Activated T-cell treated with anti-CD3 and anti-CD28 coated beads, Interleukin-2, amount 50 U/mL, for 24 hours (primary cell): Measurements from ENCODE around the gene DMPK.
"Not testable (repeated sequence)": the region's sequence is repeated elsewhere in the genome, so short reads cannot be mapped to it uniquely, and the experiment has no call there.

ENCODE experiments used
- DNase-seq: peaks from one replicate; pipeline ENCODE4 v3.0.0-alpha.2; 2020
- H3K27ac Mint-ChIP-seq: 2 replicates; pipeline ENCODE4 v1.8.0; 2020; ENCODE audit warnings: mild to moderate bottlenecking, mixed read lengths
- H3K27me3 Mint-ChIP-seq: 2 replicates; pipeline ENCODE4 v1.8.0; 2020; ENCODE audit warnings: mixed read lengths
- H3K36me3 Mint-ChIP-seq: 2 replicates; pipeline ENCODE4 v1.8.0; 2020; ENCODE audit warnings: low read depth, mixed read lengths
- H3K4me1 Mint-ChIP-seq: 2 replicates; pipeline ENCODE4 v1.8.0; 2020; ENCODE audit warnings: low read depth, mixed read lengths
- H3K4me3 Mint-ChIP-seq: 2 replicates; pipeline ENCODE4 v1.8.0; 2020; ENCODE audit warnings: mild to moderate bottlenecking, moderate library complexity, mixed read lengths
- H3K9me3 Mint-ChIP-seq: 2 replicates; pipeline ENCODE4 v1.8.0; 2020; ENCODE audit warnings: mixed read lengths

Gene DMPK

GRCh38 chr19:45730368-45731288 is 51.7 kb downstream of the DMPK start, which contains the start of gene FBXO46:
FBXO46 (minus strand) TSS chr19:45730896; CDS start chr19:45713495, 17,401 bp downstream.
- Mint-ChIP-seq H3K4me1 (peaks cover 36% of the 10 kb centered on the region), H3K9me3 (no peaks in the 10 kb centered on the region), H3K27ac (peak within 1 kb of the TSS; percentile 90), H3K4me3 (peak within 1 kb of the TSS; percentile 93), H3K36me3 (peaks cover 24% of the 10 kb centered on the region), H3K27me3 (no peaks in the 10 kb centered on the region)
- DNase-seq, result peak; percentile 93

DNA sequence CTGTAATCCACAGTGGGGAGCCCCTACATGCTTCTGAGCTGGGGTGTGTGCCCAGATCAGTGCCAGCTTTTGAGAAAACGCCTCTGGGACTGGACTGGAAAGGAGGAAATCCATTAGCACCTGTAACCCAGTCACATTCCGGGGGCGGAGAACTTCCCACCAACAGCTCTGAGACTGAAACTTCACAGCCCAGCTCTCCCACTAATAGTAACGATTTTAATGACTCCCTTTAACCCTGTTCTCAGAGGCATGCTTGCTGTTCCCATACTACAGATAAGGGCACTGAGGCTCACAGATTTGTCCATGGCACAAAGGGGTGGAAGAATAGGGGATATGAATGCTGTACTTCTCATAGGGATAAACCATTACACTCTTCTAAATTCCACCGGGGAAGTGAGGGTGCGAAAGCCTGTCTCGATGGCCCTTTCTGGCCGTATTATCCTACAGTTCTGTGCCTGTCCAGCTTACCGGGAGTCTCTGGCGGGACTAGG is 52.4 kb downstream of the DMPK start:
- Mint-ChIP-seq H3K36me3 (peaks cover 28% of the 10 kb centered on the region), H3K4me1 (peaks cover 36% of the 10 kb centered on the region), H3K4me3 (peak overlapping the region; percentile 93), H3K9me3 (no peaks in the 10 kb centered on the region), H3K27me3 (no peaks in the 10 kb centered on the region), H3K27ac (peak overlapping the region; percentile 90)
- DNase-seq, result peak; percentile 45

GRCh38 chr19:45728683-45729082 is 53.6 kb downstream of the DMPK start:
- H3K27ac Mint-ChIP-seq, result not testable (repeated sequence)
- H3K4me1 Mint-ChIP-seq, result peaks cover 43% of the 10 kb centered on the region

DNA sequence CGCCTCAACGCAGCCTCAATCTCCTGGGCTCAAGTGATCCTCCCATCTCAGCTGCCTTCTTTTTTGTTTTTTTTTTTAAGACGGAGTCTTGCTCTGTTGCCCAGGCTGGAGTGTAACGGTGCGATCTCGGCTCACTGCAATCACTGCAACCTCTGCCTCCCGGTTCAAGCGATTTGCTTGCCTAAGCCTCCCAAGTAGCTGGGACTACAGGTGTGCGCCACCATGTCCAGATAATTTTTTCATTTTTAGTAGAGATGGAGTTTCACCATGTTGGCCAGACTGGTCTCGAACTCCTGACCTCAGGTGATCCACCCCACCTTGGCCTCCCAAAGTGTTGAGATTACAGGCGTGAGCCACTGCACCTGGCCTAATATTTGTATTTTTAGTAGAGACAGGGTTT is 62.2 kb downstream of the DMPK start:
- H3K27me3 Mint-ChIP-seq, H3K9me3 Mint-ChIP-seq, DNase-seq, H3K4me3 Mint-ChIP-seq: not testable (repeated sequence)
- peaks cover 50% of the 10 kb centered on the region for H3K4me1 Mint-ChIP-seq
- H3K27ac Mint-ChIP-seq, result peak overlapping the region; percentile 61
- peaks cover 63% of the 10 kb centered on the region for H3K36me3 Mint-ChIP-seq

More at GRCh38 chr19:45728683-45729082, 53.6 kb downstream of the DMPK start:
- H3K36me3 Mint-ChIP-seq, result peaks cover 35% of the 10 kb centered on the region
- not testable (repeated sequence) for DNase-seq, H3K4me3 Mint-ChIP-seq, H3K27me3 Mint-ChIP-seq, H3K9me3 Mint-ChIP-seq
